ENCODE data around the gene THSD4.

- TF ChIP-seq, protein P1, sequence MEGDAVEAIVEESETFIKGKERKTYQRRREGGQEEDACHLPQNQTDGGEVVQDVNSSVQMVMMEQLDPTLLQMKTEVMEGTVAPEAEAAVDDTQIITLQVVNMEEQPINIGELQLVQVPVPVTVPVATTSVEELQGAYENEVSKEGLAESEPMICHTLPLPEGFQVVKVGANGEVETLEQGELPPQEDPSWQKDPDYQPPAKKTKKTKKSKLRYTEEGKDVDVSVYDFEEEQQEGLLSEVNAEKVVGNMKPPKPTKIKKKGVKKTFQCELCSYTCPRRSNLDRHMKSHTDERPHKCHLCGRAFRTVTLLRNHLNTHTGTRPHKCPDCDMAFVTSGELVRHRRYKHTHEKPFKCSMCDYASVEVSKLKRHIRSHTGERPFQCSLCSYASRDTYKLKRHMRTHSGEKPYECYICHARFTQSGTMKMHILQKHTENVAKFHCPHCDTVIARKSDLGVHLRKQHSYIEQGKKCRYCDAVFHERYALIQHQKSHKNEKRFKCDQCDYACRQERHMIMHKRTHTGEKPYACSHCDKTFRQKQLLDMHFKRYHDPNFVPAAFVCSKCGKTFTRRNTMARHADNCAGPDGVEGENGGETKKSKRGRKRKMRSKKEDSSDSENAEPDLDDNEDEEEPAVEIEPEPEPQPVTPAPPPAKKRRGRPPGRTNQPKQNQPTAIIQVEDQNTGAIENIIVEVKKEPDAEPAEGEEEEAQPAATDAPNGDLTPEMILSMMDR (IDR thresholded peaks at IDR 0.05; ENCODE audit: control extremely low read depth in 1 of 3, insufficient read depth in 1 of 3, low read depth in 1 of 3, low read length in 3 of 3): no peak
- TF ChIP-seq EZH2 (IDR thresholded peaks at IDR 0.05; ENCODE audit: low read depth, low read length, severe bottlenecking): no peak
These were observed 666.6 kb downstream of the THSD4 start for GRCh38 chr15:71781965-71782265.

All from H1 (cell line).